H1 (cell line): ENCODE data around the gene TRIM15. TPM values are rescaled to one million over a fixed set of nuclear protein-coding genes. Genes with fewer than 3 reads are reported as not detected.

ENCODE experiments used
- BCL11A ChIP-seq, 2 experiments: IDR thresholded peaks; one replicate each; pipeline ENCODE4 v1.6.1; 2011; ENCODE audit warnings: low read depth in 2 of 2, low read length in 2 of 2, mild to moderate bottlenecking in 2 of 2
- JUN ChIP-seq: IDR thresholded peaks from 2 replicates; pipeline ENCODE4 v1.6.1; 2011; ENCODE audit warnings: low read depth, mild to moderate bottlenecking, improper control_type of control experiment, low read length
- KDM4A ChIP-seq: IDR thresholded peaks from one replicate; pipeline ENCODE4 v1.7.1; 2012; ENCODE audit warnings: low read depth, mild to moderate bottlenecking, moderate library complexity, low read length, inconsistent platforms; ENCODE audit not compliant: severe bottlenecking
- POLR2AphosphoS5 ChIP-seq: IDR thresholded peaks from 2 replicates; pipeline ENCODE4 v1.6.1; 2011; ENCODE audit warnings: low read depth, low read length
- RAD21 ChIP-seq, 2 experiments: IDR thresholded peaks in 1 of 2; conservative IDR thresholded peaks in 1 of 2; 2 replicates each; pipeline ENCODE4 v1.6.1; 2011; ENCODE audit warnings: low read depth in 2 of 2, low read length in 2 of 2, improper control_type of control experiment in 1 of 2, inconsistent platforms in 1 of 2, mild to moderate bottlenecking in 1 of 2, moderate library complexity in 1 of 2
- RFX5 ChIP-seq: IDR thresholded peaks from 2 replicates; pipeline ENCODE4 v1.6.1; 2011; ENCODE audit warnings: low read depth, low read length, improper control_type of control experiment, borderline replicate concordance
- SRF ChIP-seq: IDR thresholded peaks from 2 replicates; pipeline ENCODE4 v1.6.1; 2011; ENCODE audit warnings: mild to moderate bottlenecking, low read depth, low read length, moderate library complexity
- SUZ12 ChIP-seq: fragments of 200-600 bp; sonication (generic); IDR thresholded peaks from 2 replicates; pipeline ENCODE4 v1.6.1; 2012; ENCODE audit warnings: mild to moderate bottlenecking, inconsistent platforms, low read length, moderate library complexity, mixed read lengths
- TEAD4 ChIP-seq: IDR thresholded peaks from 2 replicates; pipeline ENCODE4 v1.6.1; 2012; ENCODE audit warnings: low read depth, low read length, inconsistent platforms, mixed read lengths
- YY1 ChIP-seq: IDR thresholded peaks from 2 replicates; pipeline ENCODE4 v1.6.1; 2011; ENCODE audit warnings: low read depth, mild to moderate bottlenecking, low read length
- polyA plus RNA-seq, 7 experiments: library from polyadenylated mRNA; depleted of rRNA in 3 of 7; stranded (reverse) in 5 of 7; unstranded in 2 of 7; fragments of >200 nt in 5 of 7; fragments of 200-250 nt in 2 of 7; gene quantifications; 1 replicate in 5 of 7; 2 replicates in 1 of 7; 4 replicates in 1 of 7; pipeline versions ENCODE4 v1.2.1 to v1.2.3, GENCODE V29; 2011 to 2013; ENCODE audit warnings: missing spikeins in 2 of 7, mixed read lengths in 2 of 7
- total RNA-seq: library from RNA; stranded (reverse); fragmentation: NEBNext Ultra II Directional; extraction: Animal tissue kit (Norgen Biotek cat#: 25700); gene quantifications from 2 replicates; pipeline ENCODE4 v1.2.1, GENCODE V29; 2021

Gene TRIM15
- total and polyA plus RNA-seq, 2 of the 8 experiments (the other 6 are each of a cell fraction or from before 2014, with no cell fraction given): 0.18 to 0.48 TPM

GRCh38 chr6:30171677-30172471, 8.5 kb downstream of the TRIM15 start (continued):
- TF ChIP-seq YY1 (no peak), SUZ12 (peak; percentile 62), POLR2AphosphoS5 (no peak), JUN (no peak), SRF (no peak), KDM4A (peak; percentile 91), RFX5 (no peak), RAD21 (IDR thresholded peaks at IDR 0.05 in 1 of 2, conservative IDR thresholded peaks at IDR 0.05 in 1 of 2; ENCODE audit: low read depth in 2 of 2, low read length in 2 of 2) (no peak; a peak in 1 of 4 replicates), TEAD4 (0 out of 2 replicates have a peak, but pooled peaks have one; percentile 35), BCL11A (IDR thresholded peaks at IDR 0.05; ENCODE audit: low read depth in 2 of 2, low read length in 2 of 2) (no peak)
